Stimulated activated CD4-positive, alpha-beta T cell treated with anti-CD3 and anti-CD28 coated beads, Interleukin-4, amount 100 ng/mL, for 48 hours (primary cell): ENCODE measurements around the gene ARFGAP3.

Experiments
- DNase-seq, 2 donors: peaks; one replicate each; pipeline ENCODE4 v3.0.0-alpha.2; 2020; ENCODE audit warnings: low read depth in 2 of 2

ARFGAP3 gene, protein sequence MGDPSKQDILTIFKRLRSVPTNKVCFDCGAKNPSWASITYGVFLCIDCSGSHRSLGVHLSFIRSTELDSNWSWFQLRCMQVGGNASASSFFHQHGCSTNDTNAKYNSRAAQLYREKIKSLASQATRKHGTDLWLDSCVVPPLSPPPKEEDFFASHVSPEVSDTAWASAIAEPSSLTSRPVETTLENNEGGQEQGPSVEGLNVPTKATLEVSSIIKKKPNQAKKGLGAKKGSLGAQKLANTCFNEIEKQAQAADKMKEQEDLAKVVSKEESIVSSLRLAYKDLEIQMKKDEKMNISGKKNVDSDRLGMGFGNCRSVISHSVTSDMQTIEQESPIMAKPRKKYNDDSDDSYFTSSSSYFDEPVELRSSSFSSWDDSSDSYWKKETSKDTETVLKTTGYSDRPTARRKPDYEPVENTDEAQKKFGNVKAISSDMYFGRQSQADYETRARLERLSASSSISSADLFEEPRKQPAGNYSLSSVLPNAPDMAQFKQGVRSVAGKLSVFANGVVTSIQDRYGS

DNA sequence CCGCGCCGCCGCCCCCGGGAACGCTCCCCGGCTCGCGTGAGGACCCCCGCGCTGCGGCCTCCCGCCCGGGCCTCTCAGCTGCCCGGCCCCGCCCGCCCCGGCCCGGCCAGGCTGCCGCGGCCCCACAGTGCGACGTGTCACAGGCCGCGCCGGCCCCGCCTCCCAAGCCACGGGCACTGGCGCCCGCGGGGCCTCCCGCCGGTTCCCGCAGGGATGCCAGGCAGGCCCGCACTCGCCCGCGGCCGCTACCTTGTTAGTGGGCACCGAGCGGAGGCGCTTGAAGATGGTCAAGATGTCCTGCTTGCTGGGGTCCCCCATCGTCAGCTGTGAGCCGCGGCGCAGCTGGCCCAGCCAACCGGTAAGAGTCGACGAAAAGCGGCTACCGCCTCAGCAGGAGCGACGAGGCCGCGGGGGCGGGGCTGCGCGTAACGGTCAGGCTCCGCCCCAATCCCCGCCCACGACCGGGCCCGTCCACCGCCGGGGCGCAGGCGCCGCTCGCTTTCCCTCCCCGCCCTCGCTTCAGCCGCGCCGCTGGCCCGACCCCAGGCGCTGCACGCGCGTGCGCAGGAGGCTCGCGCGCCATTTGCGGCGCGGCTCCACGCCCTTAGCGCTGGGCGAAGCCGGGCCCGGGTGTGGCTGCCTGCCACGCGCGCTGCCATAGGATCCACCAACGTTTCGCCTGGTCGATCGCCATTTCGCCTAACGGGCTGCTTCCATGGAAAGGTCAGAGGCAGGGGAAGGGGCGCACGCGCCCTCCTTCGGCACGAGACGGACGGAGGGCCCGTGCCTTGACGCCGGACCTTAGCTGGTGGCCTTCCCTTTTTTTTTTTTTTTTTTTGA is at the start of gene ARFGAP3:
TSS of gene ARFGAP3 (minus strand) at position 409 of the 840 bp plus-strand sequence. CDS start at position 318, 91 bp downstream.
- DNase-seq: peak; percentile 92 to 94

DNA sequence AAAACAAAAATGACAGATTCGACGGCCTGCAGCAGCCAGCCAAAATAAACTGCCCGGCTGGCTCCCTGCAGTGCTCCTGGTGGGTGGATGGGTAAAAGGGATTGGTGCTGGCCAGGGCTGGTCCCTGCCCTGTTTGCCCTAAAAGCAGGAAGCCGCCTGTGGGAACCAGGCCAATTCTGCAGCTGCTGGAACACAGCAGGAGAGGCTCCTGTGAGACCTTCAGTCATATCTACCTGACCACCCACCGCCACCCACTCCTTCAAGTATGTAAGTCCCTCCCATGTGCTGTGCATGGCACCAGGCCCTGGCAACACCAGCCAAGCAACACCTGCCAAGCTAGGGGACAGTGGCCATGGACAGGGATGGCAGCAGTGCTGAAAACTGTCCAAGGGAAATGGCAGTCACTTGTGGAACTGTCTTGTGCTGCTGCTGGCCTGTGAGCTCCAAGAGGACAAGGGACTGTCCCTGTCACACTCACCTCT is 48.7 kb upstream of the ARFGAP3 start:
- DNase-seq: no peak

DNA sequence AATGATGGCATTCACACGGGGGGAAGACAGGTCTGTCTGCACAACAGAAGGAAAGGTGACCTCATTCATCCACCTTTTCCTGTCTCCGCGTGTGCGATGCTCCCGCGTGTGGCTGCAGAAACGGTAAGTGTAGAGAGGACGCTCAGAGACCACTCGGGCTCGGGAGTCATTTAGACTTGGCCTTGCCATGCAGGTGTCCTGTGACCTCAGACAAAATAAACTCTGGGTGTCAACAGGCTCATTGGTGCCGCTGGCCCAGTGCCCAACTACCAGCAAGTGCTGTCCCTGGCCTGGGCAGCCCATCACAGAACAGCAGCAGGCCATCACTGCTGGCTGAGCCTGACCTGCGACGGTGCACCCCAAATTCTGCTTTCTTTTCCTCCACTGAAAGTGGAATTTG is 48.1 kb upstream of the ARFGAP3 start:
- DNase-seq: no peak

DNA sequence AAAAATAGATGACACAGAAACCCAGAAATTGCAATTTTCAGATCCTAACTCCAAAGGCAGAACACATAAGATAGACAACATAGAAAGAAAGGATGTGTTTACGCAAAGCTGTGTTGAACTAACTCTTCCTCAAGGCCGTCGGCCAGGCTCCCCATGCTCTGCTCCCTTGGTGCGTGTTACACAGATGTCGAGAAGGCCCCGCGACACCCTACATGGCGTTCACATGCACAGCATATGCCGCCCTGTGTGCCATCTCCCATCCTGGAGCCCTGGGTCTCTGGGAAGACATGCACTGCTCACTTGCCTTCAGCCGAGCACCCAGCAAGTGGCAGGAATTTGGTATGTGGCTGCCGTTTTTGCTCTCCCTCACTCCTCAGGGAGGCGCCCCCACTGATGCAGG is 47.0 kb upstream of the ARFGAP3 start:
- no peak for DNase-seq

DNA sequence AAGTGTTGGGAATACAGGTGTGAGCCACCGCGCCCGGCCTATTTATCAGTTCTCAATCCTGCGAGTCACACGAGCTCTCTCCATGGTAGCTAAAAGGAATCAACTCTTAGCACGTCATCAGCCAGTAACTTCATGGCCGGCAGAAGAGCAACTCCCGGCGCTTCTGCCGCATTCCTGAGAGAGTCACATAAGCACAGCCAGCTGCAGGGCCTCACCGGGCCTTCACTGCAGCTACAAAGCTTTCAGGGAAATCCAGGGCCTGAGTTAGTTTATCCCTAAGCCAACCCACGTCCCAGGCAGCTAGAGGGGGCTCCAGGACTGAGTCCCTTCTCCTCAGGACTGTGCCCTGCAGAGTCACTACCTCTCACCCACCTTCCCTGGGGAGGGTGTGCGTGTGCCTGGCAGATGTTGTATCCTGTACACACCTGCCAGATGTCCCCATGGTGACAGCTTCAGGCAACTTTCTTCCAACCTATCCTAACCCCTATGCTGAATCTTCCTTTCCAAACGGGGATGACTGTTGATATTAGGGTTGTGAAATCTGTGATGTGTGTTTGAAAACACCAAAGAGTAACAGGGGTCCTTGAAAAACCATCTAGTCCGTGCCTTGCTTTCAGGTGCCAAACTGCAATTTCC is 45.9 kb upstream of the ARFGAP3 start:
- DNase-seq: no peak

DNA sequence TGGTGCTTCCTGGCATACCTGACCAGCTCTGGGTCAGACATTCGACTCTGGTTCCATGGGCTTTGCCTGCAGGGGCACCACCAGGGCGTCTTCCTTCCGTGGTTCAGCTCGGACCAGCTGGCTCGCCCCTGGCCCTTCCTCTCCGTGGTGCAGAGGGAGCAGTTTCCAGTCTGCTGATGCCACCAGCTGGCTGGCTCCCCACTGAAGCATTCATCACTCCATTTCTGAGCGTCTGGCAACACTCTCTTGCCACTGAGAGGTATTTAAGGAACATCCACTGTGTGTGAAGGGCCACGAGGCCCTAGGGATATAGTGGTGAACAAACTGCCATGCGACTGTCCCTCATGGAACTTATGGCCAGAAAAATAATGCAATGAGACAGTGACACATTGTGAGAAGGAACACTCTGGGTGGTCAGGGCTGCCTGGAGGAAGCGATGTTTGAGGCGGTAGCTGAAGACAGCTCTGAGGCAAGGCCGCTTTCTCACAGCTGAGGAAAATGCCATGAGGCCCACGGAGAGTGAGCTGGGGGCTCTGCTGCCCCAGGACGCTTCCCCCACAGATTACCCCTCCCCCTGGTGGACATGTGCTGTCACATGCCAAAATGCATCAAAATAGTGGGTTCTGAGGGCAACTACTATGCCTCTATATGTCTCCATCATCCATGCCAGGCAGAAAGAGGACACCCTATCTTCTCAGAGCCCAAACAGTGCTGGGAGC is 44.9 kb upstream of the ARFGAP3 start:
- DNase-seq: no peak

DNA sequence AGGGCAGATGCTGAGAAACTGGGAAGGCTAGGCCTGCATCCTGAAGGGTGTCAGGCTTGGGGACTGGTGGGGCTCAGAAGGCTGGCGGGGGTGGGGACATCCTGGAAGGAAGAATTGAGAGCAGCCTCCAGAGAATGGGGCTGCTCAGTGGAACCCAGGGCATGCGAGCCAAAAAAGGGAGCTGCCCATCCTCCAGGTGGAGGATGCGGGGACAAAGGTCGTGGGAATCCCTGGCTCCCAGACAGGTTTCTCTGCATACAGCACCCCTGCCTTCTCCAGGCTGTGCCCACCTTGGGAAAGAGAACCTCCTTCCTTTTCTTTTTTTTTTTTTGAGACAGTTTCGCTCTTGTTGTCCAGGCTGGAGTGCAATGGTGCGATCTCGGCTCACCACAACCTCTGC is 40.9 kb upstream of the ARFGAP3 start:
- DNase-seq: no peak

DNA sequence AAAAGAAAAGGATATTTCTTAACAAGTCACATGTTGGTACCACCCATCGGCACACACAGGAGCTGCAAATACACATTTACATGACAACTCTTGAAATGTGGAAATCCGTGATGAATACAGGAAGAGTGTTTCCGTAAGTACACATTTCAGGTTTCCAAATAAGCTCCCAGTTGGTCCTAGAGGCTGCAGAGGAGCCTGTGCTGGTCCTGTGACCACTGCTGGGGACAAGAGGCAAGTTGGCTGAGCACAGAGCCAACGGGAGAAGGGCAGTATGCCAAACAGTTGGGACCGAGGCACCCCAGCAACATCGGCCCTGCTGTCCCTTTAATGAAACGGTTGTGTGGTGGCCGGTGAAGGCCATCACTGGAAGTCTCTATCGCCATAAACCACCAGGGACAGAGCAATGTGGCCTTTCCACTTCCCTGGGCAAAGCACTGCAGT is 38.5 kb upstream of the ARFGAP3 start:
- no peak for DNase-seq

DNA sequence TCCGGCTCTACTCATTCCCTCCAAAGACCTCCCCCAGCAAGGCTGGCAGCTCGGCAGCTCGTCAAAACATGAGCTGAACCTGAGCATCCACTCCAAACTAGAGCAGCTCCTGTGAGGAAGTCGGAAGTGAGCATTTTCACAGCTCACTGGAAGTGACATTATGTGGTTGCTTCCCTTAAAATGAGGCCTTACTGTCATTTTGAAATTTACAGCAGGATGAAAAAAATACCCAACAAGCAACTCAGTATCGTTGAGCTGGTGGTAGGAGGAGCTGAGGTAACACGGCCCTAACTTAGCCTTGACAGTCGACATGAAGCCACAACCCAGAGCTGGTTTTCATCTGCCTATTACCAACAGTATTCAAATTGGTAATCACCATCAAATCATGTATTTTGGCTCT is 38.0 kb upstream of the ARFGAP3 start:
- peak in 1 of 2 donors; percentile 4 for DNase-seq

DNA sequence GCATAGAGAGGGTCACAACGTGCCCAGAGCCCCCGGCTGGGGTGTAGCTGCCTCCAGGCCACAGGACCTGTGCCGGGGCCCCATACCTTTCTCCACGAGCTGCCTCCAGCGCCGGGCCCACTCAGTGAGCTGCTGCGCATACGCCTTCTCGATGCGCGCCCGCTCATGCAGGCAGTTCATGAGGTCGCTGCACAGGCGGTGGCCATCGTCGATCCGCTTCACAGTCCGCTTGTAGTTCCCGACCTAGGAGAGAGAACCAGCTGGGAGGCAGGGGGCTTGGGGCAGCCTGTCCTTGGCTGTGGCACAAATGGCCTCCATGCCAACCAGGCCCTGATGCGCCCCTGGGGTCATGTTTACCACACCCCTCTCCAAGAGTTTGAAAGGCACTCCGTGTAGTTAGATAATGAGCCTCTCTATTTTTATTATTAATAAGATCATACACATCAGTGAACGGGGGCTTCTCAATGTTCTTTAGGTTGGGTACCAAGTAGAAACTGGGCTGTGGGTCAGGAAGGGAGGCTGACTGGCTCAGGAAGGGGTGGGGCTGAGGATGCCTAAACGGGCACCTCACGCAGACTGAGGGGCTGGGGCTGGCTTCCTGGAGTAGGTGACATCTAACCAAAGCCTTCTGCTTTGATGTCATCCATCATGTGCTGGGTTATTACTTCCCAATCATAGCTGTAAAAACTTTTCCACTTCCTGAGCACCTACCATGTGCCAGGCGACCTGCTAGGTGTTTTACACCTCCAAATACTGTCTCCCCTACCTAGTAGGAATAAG is 36.5 kb upstream of the ARFGAP3 start:
- DNase-seq: no peak

DNA sequence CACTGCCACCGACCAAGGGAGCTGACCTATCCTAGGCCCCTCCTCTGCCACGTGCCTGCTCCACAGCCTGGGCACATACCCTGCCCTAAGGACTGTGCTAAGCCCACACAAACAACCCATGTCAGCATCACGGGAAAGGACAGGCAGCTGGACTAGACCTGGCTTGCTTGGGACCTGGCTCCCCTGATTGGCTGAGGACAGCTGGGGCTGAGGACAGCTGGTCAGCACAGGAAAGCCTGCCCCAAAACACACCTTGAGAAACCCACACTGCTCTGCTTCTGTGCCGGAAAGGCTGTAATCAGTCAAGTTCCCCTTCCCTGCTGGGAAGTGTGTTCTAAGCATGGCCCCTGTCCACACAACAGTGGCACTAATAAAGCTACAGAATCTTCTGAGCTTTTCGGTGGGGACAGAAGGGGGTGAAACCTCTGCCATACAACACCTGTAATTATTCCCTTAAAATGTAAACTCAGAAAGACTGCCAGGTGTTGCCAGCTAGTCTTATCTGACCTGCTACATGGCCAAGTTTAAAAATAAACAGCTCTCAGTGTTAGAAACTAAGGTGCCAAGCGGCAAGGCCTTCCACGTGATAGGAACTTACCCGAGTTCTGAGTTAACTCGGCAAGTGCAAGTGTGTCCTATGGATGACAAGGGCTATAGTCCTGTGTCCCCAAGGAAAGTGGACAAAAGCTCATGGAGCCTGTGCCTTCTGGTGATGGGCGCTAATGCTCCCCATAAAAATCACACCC is 35.7 kb upstream of the ARFGAP3 start:
- DNase-seq: no peak

DNA sequence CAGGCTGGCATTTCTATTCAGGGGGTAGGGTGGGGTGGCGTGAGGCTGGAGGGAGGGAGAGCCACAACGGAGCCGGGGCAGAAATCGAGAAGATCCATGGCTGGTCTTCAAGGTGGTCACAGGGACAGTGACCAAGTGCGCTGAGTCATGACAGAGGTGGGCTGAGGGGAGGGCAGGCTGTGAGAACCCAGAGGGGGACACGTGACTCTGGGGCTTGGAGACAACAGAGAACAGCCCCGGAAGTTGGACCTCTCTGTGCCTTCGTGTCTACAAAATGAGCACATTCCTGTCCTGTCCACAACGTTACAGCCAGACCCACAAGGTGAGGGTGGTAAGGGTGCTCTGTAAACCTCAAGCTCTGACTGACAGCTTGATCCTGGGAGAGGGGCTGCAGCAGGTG is 35.1 kb upstream of the ARFGAP3 start:
- no peak for DNase-seq

DNA sequence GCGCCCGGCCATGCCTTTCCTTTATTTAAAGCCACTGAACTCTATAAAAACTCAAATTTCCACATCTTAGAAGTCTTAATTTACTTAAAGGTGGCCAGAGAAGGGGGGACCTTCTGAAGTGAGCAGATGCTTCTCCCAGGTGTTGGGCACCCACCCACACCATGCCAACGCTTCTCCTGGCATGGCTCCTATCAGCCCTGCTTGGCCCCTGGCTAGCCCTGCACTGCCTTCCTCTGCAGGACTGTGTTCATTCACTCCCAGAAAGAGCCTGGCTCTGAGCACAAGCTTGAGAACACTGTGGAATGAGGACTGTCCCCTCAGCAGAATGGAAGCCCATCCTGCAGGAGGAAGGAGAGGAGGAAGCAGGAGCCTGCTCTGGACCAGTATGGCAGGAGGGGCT is 34.6 kb upstream of the ARFGAP3 start:
- DNase-seq: no peak

DNA sequence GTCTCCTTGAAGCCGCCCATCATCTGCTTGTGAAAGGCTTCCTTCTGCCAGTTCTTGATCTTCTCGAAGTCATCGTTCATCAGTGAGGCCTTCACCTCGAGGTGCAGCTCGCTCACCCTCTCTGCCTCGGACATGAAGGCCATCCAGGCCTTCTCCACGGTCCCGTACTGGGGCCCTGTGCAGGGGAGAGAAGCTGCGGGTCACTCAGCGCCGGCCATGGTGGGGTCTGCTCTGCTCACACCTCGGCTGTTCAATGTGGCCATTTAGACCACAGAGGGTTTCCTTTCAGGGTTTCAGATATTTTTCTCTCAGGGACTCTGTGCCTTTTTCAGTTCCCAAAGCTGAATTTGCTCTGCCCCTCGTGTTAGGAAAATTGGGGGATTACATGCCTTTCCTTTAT is 33.9 kb upstream of the ARFGAP3 start:
- no peak for DNase-seq

DNA sequence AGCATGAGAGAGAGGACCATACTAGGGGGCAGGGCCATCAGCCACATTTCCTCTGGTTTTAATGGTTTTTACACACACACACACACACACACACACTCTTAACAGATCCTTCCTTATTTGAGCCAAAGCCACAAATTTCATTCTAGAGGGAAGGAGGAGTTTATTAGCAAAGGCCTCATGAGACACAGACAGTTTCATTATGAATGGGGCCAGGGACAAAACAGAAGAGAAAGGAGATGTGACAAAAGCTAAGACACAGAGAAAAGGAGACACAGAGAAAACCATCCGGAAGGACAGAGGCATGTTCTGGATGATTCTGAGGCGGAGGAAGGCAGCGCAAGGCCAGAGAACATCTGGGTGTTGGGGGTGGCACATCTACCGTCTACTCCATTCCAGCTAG is 32.2 kb upstream of the ARFGAP3 start:
- no peak for DNase-seq

DNA sequence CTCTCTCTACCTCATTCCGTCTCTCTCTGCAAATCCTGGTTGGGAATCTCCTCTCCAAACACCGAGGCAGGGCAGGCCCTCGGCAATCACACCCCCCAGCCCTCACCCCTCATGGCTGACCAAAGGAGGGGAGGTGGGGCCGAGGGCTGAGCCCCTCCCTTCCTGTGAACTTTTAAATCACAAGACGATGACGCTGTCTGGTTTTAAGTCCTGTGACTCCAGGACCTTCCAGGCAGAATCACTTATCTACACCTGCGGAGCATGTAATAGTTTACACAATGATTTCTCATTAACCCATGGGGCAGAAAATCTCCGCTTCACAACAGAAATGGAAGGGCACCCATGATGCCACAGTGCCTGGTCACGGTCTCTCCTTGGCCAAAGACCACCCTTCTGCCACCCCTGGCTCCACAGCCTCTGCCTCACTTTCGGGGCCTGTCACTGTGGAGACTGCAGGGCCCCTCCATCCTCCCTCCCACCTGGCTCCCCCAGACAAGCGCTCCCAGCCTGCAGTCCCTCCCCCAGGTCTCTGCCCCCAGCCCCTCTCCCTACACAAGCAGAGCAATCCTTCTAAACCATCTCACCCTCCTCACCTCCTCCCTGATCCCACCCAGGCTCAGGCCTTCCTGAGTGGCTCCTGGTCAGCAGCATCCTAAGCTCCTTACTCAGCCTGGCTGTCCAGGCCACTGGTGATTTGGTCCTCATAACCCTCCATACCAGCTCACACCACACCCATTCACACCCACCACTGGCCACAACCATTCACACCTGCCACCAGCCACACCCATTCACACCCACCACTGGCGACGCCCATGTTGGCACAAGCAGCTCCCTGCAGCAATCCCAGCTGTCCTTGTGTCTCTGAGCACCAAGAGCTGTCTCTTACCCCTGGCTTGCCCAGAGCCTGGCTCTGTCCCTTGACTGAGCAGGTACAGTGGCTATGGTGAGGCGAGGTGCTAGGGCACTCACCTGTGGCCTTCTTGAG is 30.7 kb upstream of the ARFGAP3 start:
- no peak for DNase-seq

DNA sequence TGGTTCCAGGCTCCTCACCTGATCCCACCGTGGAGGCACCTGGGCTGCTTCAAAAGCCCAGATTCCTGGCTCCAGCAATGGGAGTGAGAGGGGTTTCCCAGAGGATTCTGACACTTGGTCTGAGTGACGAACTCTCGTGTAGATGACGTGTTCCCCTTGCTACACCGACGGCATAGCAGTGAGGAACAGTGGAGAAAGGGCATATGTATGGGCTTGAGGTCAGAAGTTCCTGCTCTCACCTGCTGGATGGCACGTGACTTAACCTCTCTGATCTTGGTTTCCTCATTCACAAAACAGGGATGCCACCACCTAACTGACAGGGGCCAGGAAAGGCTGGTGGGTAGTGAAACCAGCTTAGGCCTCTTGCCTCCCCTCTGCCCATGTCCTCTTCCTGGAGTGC is 30.0 kb upstream of the ARFGAP3 start:
- no peak for DNase-seq

DNA sequence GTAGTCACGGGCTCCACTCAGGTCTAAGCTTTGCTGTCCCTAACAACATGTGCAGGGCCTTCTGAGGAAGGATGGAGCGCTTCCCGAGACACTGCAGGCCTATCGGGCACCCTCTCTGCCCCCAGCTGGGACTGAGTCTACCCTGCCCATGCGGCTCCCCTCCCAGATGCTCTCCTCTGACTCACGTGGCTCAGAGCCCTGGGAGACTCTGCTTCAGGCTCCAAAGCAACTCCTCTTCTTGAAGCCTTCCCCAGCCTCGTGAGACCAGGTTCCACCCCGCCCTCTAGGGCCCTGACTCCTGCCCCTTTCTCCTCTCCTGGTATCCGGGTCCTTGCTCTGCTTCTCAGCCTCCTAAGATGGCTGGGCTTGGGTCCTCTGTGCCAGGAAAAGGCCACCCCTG is 28.4 kb upstream of the ARFGAP3 start:
- no peak for DNase-seq
